Peyer's patch (tissue), 4 donors: Measurements from ENCODE around the gene SPATA12. TPM values are rescaled to one million over a fixed set of nuclear protein-coding genes. Genes with fewer than 3 reads are reported as not detected.

Source experiments
- DNase-seq, 3 donors: peaks; one replicate each; pipeline ENCODE4 v3.0.0-alpha.2; 2017 to 2019
- H3K27ac ChIP-seq, 4 donors: fragments of 200-600 bp; sonication (generic); one replicate each; pipeline ENCODE4 v1.5.1; 2016 to 2019
- H3K27me3 ChIP-seq, 2 donors: fragments of 200-600 bp; sonication (generic); one replicate each; pipeline ENCODE4 v1.5.1; 2019
- H3K36me3 ChIP-seq, 3 donors: fragments of 200-600 bp; sonication (generic); one replicate each; pipeline ENCODE4 v1.5.1; 2016 to 2019
- H3K4me1 ChIP-seq, 4 donors: fragments of 200-600 bp; sonication (generic); one replicate each; pipeline ENCODE4 v1.5.1; 2016 to 2019
- H3K4me3 ChIP-seq, 4 donors: fragments of 200-600 bp; sonication (generic); 1 replicate in 3 of 4; 2 replicates in 1 of 4; pipeline ENCODE4 v1.5.1; 2016 to 2019; ENCODE audit warnings: mild to moderate bottlenecking in 1 of 4
- H3K9me3 ChIP-seq, 4 donors: fragments of 200-600 bp; sonication (generic); one replicate each; pipeline ENCODE4 v1.5.1; 2016 to 2019; ENCODE audit warnings: mild to moderate bottlenecking in 1 of 4
- CTCF ChIP-seq, 6 experiments: fragments of 450-650 bp in 4 of 6; fragments of 200-600 bp in 2 of 6; sonication (generic) in 1 of 6; IDR thresholded peaks; one replicate each; pipeline ENCODE4 v1.5.1; 2017 to 2019; ENCODE audit warnings: antibody characterized with exemption in 6 of 6, mild to moderate bottlenecking in 3 of 6, moderate library complexity in 1 of 6
- POLR2A ChIP-seq, 2 donors: fragments of 450-650 bp; IDR thresholded peaks; one replicate each; pipeline ENCODE4 v1.5.1; 2017; ENCODE audit warnings: antibody characterized with exemption in 2 of 2, mild to moderate bottlenecking in 2 of 2, moderate library complexity in 2 of 2
- total RNA-seq, 4 donors: library from RNA; depleted of rRNA; stranded (reverse); fragments of >200 nt; gene quantifications; one replicate each; pipeline ENCODE4 v1.1.0, GENCODE V29; 2016

The SPATA12 gene
- not detected for total RNA-seq

DNA sequence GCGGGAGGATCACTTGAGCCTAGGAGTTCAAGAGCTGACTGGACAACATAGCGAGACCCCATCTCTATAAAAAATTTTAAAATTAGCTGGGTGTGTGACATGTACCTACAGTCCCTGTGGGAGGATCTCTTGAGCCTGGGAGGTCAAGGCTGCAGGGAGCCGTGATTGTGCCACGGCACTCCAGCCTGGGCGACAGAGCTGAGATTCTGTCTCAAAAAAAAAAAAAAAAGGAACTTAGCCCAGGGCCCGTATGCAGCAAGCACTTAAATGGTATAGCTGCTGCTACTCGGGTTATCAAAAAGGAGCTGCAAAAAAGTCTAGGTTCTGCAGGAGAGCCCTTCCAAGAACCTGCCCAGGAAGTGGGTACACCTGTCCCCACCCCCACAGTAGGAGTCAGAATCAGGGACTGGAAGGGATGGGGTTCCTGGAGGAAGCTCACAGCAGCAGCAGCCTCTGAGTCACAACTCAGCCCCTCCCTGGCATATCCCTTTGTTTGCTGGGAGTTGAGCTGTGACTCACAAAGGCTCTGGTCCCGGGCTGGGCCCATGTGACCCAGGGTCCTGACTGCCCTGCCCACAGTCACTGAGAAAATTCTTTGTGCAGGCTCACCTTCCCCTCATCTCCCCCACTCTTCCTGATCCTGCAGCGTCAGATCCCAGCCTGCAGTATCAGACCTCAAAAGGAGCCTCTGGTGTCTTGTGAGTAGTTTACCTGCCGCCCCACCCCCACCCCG lies at the start of gene SPATA12:
SPATA12 (plus strand) TSS at position 576 of the 733 bp plus-strand sequence. CDS start 13,031 bp downstream, outside the sequence.
- H3K4me1 ChIP-seq = peaks cover 0 to 16% (median 0%) of the 10 kb centered on the region in 4 donors
- DNase-seq = peak in 2 of 3 donors; percentile 77 to 82
- TF ChIP-seq CTCF (IDR thresholded peaks at IDR 0.05) (no peak), POLR2A (IDR thresholded peaks at IDR 0.05) (no peak)

GRCh38 chr3:57011022-57011421 lies 49.4 kb upstream of the SPATA12 start:
- peaks cover 0 to 11% (median 0%) of the 10 kb centered on the region in 4 donors for H3K9me3 ChIP-seq
- H3K4me3 ChIP-seq = no peak overlapping the region
- no peak for DNase-seq
- H3K36me3 ChIP-seq = no peaks in the 10 kb centered on the region
- H3K4me1 ChIP-seq = peaks cover 0 to 22% (median 0%) of the 10 kb centered on the region in 4 donors
- H3K27ac ChIP-seq = peak overlapping the region in 1 of 4 donors; percentile 46
- TF ChIP-seq CTCF (IDR thresholded peaks at IDR 0.05) (no peak), POLR2A (IDR thresholded peaks at IDR 0.05) (no peak)
- no peaks in the 10 kb centered on the region for H3K27me3 ChIP-seq

More for the DNA sequence above, at the start of gene SPATA12:
- no peak within 1 kb of the TSS for H3K4me3 ChIP-seq
- H3K27me3 ChIP-seq = no peaks in the 10 kb centered on the region
- H3K36me3 ChIP-seq = no peaks in the 10 kb centered on the region
- H3K27ac ChIP-seq = peak within 1 kb of the TSS in 2 of 4 donors; percentile 57 to 64
- no peaks in the 10 kb centered on the region for H3K9me3 ChIP-seq

GRCh38 chr3:57012847-57013246 lies 47.6 kb upstream of the SPATA12 start:
- Histone ChIP-seq H3K4me3 (no peak overlapping the region), H3K27me3 (no peaks in the 10 kb centered on the region), H3K4me1 (peaks cover 0 to 6% (median 0%) of the 10 kb centered on the region in 4 donors), H3K9me3 (peaks cover 0 to 11% (median 0%) of the 10 kb centered on the region in 4 donors), H3K27ac (no peak overlapping the region), H3K36me3 (no peaks in the 10 kb centered on the region)
- DNase-seq = no peak
- TF ChIP-seq POLR2A (IDR thresholded peaks at IDR 0.05) = no peak
- TF ChIP-seq CTCF (IDR thresholded peaks at IDR 0.05) = no peak

DNA sequence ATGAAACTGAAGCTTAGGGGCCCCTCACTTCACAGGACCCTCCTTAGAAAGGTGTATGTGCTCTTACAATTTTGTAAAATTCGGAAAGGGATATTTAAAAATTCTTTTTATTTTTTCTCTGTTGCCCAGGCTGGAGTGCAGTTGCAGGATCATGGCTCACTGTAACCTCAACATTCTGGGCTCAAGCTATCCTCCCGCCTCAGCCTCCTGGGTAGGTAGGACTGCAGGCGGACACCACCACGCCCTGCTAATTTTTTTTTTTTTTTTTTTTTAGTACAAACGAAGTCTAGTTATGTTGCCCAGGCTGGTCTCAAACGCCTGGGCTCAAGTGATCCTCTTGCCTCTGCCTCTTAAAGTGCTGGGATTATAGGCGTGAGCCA lies 45.1 kb upstream of the SPATA12 start:
- DNase-seq = no peak
- H3K27me3 ChIP-seq = no peaks in the 10 kb centered on the region
- peaks cover 0 to 11% (median 0%) of the 10 kb centered on the region in 4 donors for H3K9me3 ChIP-seq
- H3K27ac ChIP-seq = no peak overlapping the region
- TF ChIP-seq CTCF (IDR thresholded peaks at IDR 0.05) (no peak), POLR2A (IDR thresholded peaks at IDR 0.05) (no peak)
- no peaks in the 10 kb centered on the region for H3K36me3 ChIP-seq
- no peaks in the 10 kb centered on the region for H3K4me1 ChIP-seq
- no peak overlapping the region for H3K4me3 ChIP-seq

- Histone ChIP-seq H3K36me3 (no peaks in the 10 kb centered on the region), H3K9me3 (peaks cover 0 to 11% (median 0%) of the 10 kb centered on the region in 4 donors), H3K27ac (no peak overlapping the region), H3K4me1 (no peaks in the 10 kb centered on the region), H3K27me3 (no peaks in the 10 kb centered on the region), H3K4me3 (no peak overlapping the region)
- DNase-seq = no peak
- TF ChIP-seq POLR2A (IDR thresholded peaks at IDR 0.05) = no peak
- no peak for TF ChIP-seq CTCF (IDR thresholded peaks at IDR 0.05)
Observed at GRCh38 chr3:57015912-57016311, 44.6 kb upstream of the SPATA12 start.
